Hepatocyte (in vitro differentiated cells): Measurements from ENCODE around the gene RALGAPB. TPM values are rescaled to one million over a fixed set of nuclear protein-coding genes. Genes with fewer than 3 reads are reported as not detected.
"Not testable (repeated sequence)": the region's sequence is repeated elsewhere in the genome, so short reads cannot be mapped to it uniquely, and the experiment has no call there.

Experiments
- DNase-seq: peaks from one replicate; pipeline ENCODE4 v3.0.0-alpha.2; 2016; ENCODE audit warnings: low spot score
- H2AFZ ChIP-seq: fragments of 200-600 bp; sonication (generic); 2 replicates; pipeline ENCODE4 v1.6.0; 2016; ENCODE audit warnings: antibody characterized with exemption, mild to moderate bottlenecking
- H3K27ac ChIP-seq: fragments of 200-600 bp; sonication (generic); 2 replicates; pipeline ENCODE4 v1.5.1; 2016; ENCODE audit warnings: mild to moderate bottlenecking
- H3K27me3 ChIP-seq: fragments of 200-600 bp; sonication (generic); 2 replicates; pipeline ENCODE4 v1.6.1; 2016
- H3K36me3 ChIP-seq: fragments of 200-600 bp; sonication (generic); replicated peaks from 2 replicates; pipeline ENCODE4 v1.5.1; 2016; ENCODE audit warnings: low read depth; ENCODE audit not compliant: insufficient read depth
- H3K4me1 ChIP-seq: fragments of 200-600 bp; sonication (generic); 2 replicates; pipeline ENCODE4 v1.5.1; 2016; ENCODE audit warnings: mild to moderate bottlenecking, moderate library complexity; ENCODE audit not compliant: insufficient read depth
- H3K4me2 ChIP-seq: fragments of 200-600 bp; sonication (generic); 2 replicates; pipeline ENCODE4 v1.6.0; 2016
- H3K4me3 ChIP-seq: fragments of 200-600 bp; sonication (generic); 2 replicates; pipeline ENCODE4 v1.5.1; 2016; ENCODE audit warnings: mild to moderate bottlenecking
- H3K79me2 ChIP-seq: fragments of 200-600 bp; sonication (generic); 2 replicates; pipeline ENCODE4 v1.6.0; 2017; ENCODE audit warnings: mild to moderate bottlenecking
- H3K9me2 ChIP-seq: fragments of 200-600 bp; sonication (generic); replicated peaks from 2 replicates; pipeline ENCODE4 v1.6.0; 2017; ENCODE audit warnings: mild to moderate bottlenecking; ENCODE audit not compliant: insufficient read depth
- H3K9me3 ChIP-seq: fragments of 200-600 bp; sonication (generic); 2 replicates; pipeline ENCODE4 v1.5.1; 2016; ENCODE audit warnings: low read depth, mild to moderate bottlenecking
- H4K20me1 ChIP-seq: fragments of 200-600 bp; sonication (generic); 2 replicates; pipeline ENCODE4 v1.6.0; 2016; ENCODE audit warnings: mild to moderate bottlenecking; ENCODE audit not compliant: insufficient read depth, poor library complexity, severe bottlenecking
- EZH2 ChIP-seq: fragments of 200-600 bp; sonication (generic); IDR thresholded peaks from 2 replicates; pipeline ENCODE4 v1.6.1; 2016; ENCODE audit warnings: antibody characterized with exemption, mild to moderate bottlenecking, borderline replicate concordance
- EZH2phosphoT487 ChIP-seq: fragments of 200-600 bp; sonication (generic); IDR thresholded peaks from one replicate; pipeline ENCODE4 v1.6.1; 2018; ENCODE audit warnings: antibody characterized with exemption, mild to moderate bottlenecking, low read depth, moderate library complexity; ENCODE audit not compliant: unreplicated experiment, severe bottlenecking
- WGBS: methylation state at CpG from one replicate; pipeline ENCODE4 v1.1.6; 2016; ENCODE audit warnings: low lambda C conversion rate; ENCODE audit errors: missing lambda C conversion rate; 5-methylcytosine and 5-hydroxymethylcytosine counted together
- polyA plus RNA-seq: library from polyadenylated mRNA; unstranded; fragments of >200 nt; fragmentation: Nextera tagmentation; extraction: Ambion mirVana; gene quantifications from 2 replicates; pipeline ENCODE4 v1.2.1, GENCODE V29; 2016
- total RNA-seq: library from RNA; depleted of rRNA; stranded (reverse); fragments of >200 nt; gene quantifications from 2 replicates; pipeline ENCODE4 v1.2.3, GENCODE V29; 2014
- TF ChIP-seq, protein P1 (sequence below): fragments of 200-600 bp; sonication (generic); IDR thresholded peaks from 2 replicates; pipeline ENCODE4 v1.5.1; 2016; ENCODE audit warnings: antibody characterized with exemption, mild to moderate bottlenecking; ENCODE audit not compliant: poor library complexity

Gene RALGAPB
- total and polyA plus RNA-seq, 2 experiments from 2014 or later = 7.7 to 31.8 TPM

DNA sequence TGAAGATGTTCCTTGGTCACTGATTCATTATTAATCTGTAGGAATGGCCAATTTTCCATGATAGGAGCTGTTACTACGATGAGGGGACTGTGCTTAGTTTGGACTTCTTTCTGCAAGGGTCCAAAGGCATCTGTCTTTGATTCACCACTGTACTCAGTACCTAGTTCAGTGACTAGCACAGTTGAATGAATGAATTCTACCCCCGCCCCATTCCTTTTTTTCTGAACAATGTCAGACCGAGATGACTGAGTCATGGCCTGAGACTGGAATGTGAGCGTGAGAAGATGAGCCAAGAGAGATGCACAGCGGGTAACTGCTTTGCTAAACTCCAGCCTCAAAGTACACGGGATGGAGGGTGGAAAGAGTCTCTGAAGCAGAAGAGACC is 37.1 kb upstream of the RALGAPB start:
- H3K4me1 ChIP-seq = peaks cover 8% of the 10 kb centered on the region
- H3K9me3 ChIP-seq = no peaks in the 10 kb centered on the region
- WGBS = 65% methylated on average over 6 of the region's 6 CpGs
- no peak overlapping the region for H3K4me3 ChIP-seq
- no peak overlapping the region for H3K4me2 ChIP-seq
- no peak for DNase-seq
- H2AFZ ChIP-seq = no peak overlapping the region
- H4K20me1 ChIP-seq = peaks cover 29% of the 10 kb centered on the region
- no peak overlapping the region for H3K27ac ChIP-seq
- H3K9me2 ChIP-seq = no peaks in the 10 kb centered on the region
- TF ChIP-seq, protein P1, sequence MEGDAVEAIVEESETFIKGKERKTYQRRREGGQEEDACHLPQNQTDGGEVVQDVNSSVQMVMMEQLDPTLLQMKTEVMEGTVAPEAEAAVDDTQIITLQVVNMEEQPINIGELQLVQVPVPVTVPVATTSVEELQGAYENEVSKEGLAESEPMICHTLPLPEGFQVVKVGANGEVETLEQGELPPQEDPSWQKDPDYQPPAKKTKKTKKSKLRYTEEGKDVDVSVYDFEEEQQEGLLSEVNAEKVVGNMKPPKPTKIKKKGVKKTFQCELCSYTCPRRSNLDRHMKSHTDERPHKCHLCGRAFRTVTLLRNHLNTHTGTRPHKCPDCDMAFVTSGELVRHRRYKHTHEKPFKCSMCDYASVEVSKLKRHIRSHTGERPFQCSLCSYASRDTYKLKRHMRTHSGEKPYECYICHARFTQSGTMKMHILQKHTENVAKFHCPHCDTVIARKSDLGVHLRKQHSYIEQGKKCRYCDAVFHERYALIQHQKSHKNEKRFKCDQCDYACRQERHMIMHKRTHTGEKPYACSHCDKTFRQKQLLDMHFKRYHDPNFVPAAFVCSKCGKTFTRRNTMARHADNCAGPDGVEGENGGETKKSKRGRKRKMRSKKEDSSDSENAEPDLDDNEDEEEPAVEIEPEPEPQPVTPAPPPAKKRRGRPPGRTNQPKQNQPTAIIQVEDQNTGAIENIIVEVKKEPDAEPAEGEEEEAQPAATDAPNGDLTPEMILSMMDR = no peak
- TF ChIP-seq EZH2 (no peak), EZH2phosphoT487 (no peak)
- peaks cover 46% of the 10 kb centered on the region for H3K79me2 ChIP-seq
- no peaks in the 10 kb centered on the region for H3K36me3 ChIP-seq
- H3K27me3 ChIP-seq = no peaks in the 10 kb centered on the region

DNA sequence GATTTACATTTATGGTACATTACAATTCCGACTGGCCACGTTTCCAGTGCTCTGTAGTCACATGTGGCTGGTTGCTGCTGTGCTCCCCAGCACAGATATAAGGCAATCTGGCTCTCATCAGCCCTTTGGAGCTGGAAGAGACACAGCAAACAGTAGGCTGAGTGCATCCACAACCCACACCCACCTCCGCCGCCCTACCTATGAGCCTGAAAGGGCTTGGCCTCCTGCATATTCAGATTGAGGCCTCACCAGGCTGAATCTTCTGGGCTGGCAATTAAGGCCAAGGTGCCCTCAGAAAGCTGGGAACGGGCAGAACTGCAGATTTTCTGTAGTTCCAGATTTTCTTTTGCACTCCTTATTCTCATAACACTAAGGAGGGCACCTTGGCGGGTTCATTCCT is 34.8 kb upstream of the RALGAPB start:
- no peak overlapping the region for H2AFZ ChIP-seq
- no peaks in the 10 kb centered on the region for H3K9me2 ChIP-seq
- H3K27ac ChIP-seq = no peak overlapping the region
- no peak overlapping the region for H3K4me2 ChIP-seq
- TF ChIP-seq EZH2phosphoT487 = no peak
- no peak for TF ChIP-seq EZH2
- TF ChIP-seq, protein P1 = no peak
- DNase-seq = no peak
- H4K20me1 ChIP-seq = peaks cover 14% of the 10 kb centered on the region
- H3K36me3 ChIP-seq = no peaks in the 10 kb centered on the region
- peaks cover 23% of the 10 kb centered on the region for H3K79me2 ChIP-seq
- no peak overlapping the region for H3K4me3 ChIP-seq
- H3K4me1 ChIP-seq = peaks cover 8% of the 10 kb centered on the region
- no peaks in the 10 kb centered on the region for H3K27me3 ChIP-seq
- H3K9me3 ChIP-seq = no peaks in the 10 kb centered on the region
- WGBS = 88% methylated on average over 6 of the region's 6 CpGs

DNA sequence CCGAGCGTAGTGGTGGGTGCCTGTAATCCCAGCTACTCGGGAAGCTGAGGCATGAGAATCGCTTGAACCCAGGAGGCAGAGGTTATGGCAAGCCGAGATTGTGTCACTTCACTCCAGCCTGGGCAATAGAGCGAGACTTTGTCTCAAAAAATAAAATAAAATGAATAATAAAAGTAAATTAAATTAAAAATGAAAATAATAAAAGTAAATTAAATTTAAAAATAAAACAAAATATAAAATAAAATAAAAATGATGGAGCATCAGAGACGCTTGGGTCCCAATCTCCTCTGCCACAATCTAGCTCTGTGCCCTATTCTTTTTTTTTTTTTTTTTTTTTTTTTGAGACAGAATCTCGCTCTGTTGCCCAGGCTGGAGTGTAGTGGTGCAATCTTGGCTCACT is 31.5 kb upstream of the RALGAPB start:
- not testable (repeated sequence) for H3K9me3 ChIP-seq, H3K4me3 ChIP-seq, H2AFZ ChIP-seq, H4K20me1 ChIP-seq, H3K27me3 ChIP-seq, H3K36me3 ChIP-seq, H3K9me2 ChIP-seq, H3K4me2 ChIP-seq, DNase-seq, H3K79me2 ChIP-seq, H3K27ac ChIP-seq, H3K4me1 ChIP-seq
- 96% methylated on average over 8 of the region's 8 CpGs for WGBS

DNA sequence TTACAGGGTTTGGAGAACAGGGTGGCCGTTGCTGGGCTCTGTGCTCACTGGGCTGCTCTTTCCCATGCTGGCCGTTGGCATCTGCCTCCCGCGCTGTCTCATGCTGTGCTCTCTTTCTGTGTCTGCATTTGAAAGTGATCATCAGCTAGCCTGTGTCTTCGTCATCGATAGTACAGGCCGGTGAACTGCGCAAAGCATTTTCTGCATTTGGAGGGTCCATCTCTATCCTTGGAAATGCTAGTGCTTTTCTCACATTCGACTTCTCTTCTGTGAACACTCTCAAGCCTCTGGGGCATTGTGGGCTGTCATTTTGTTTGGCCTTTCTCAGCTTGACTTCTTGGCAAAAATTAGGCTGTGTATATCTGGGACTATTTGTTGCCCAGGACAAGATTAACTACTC is 30.7 kb upstream of the RALGAPB start:
- H3K9me2 ChIP-seq = no peaks in the 10 kb centered on the region
- no peak overlapping the region for H3K27ac ChIP-seq
- no peaks in the 10 kb centered on the region for H4K20me1 ChIP-seq
- peaks cover 3% of the 10 kb centered on the region for H3K79me2 ChIP-seq
- H3K36me3 ChIP-seq = no peaks in the 10 kb centered on the region
- WGBS = 85% methylated on average over 9 of the region's 9 CpGs
- H3K4me1 ChIP-seq = peaks cover under 1% of the 10 kb centered on the region
- no peak for DNase-seq
- no peak overlapping the region for H3K4me2 ChIP-seq
- H3K4me3 ChIP-seq = no peak overlapping the region
- H2AFZ ChIP-seq = no peak overlapping the region
- TF ChIP-seq EZH2phosphoT487 (no peak), EZH2 (no peak)
- TF ChIP-seq, protein P1 = no peak
- H3K27me3 ChIP-seq = no peaks in the 10 kb centered on the region
- no peaks in the 10 kb centered on the region for H3K9me3 ChIP-seq
